Peyer's patch (tissue), 4 donors: ENCODE results near the gene WAPL.

Source experiments
- POLR2A ChIP-seq, 2 donors: fragments of 450-650 bp; IDR thresholded peaks; one replicate each; pipeline ENCODE4 v1.5.1; 2017; ENCODE audit warnings: antibody characterized with exemption in 2 of 2, mild to moderate bottlenecking in 2 of 2, moderate library complexity in 2 of 2
- TF ChIP-seq, protein P1 (sequence below), 6 experiments: fragments of 450-650 bp in 4 of 6; fragments of 200-600 bp in 2 of 6; sonication (generic) in 1 of 6; IDR thresholded peaks; one replicate each; pipeline ENCODE4 v1.5.1; 2017 to 2019; ENCODE audit warnings: antibody characterized with exemption in 6 of 6, mild to moderate bottlenecking in 3 of 6, moderate library complexity in 1 of 6

DNA sequence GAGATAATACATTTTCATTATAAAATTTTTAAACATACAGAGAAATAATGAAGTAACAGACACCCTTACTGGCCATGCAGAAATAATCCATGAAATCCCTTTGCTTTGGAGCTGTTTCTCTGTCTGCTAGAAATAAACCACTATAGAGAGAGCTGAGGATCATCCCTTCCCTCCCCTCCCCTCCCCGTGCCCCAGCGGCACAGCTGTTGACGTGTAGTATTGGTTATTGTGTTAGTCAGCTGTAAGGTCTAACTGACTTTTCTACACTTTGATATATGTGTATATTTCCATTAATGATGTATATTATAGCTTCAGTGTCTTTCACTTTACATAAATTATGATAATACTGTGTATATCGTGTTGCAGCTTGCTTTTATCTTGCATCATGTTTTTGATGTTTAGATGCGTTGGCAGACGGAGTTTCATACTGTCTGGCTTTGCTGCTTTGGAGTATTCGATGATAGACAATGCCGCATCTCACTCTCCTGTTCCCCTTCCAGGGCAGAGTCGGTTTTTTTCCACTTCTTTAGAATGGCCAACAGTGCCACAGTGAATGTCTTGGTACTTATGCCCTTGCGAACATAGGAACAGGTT, 127.6 kb downstream of the WAPL start:
- TF ChIP-seq, protein P1, sequence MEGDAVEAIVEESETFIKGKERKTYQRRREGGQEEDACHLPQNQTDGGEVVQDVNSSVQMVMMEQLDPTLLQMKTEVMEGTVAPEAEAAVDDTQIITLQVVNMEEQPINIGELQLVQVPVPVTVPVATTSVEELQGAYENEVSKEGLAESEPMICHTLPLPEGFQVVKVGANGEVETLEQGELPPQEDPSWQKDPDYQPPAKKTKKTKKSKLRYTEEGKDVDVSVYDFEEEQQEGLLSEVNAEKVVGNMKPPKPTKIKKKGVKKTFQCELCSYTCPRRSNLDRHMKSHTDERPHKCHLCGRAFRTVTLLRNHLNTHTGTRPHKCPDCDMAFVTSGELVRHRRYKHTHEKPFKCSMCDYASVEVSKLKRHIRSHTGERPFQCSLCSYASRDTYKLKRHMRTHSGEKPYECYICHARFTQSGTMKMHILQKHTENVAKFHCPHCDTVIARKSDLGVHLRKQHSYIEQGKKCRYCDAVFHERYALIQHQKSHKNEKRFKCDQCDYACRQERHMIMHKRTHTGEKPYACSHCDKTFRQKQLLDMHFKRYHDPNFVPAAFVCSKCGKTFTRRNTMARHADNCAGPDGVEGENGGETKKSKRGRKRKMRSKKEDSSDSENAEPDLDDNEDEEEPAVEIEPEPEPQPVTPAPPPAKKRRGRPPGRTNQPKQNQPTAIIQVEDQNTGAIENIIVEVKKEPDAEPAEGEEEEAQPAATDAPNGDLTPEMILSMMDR (IDR thresholded peaks at IDR 0.05), result no peak
- TF ChIP-seq POLR2A (IDR thresholded peaks at IDR 0.05), result no peak
